Progenitor cell of endocrine pancreas (in vitro differentiated cells): ENCODE measurements around the gene CTH. TPM values are rescaled to one million over a fixed set of nuclear protein-coding genes. Genes with fewer than 3 reads are reported as not detected.

Experiments used
- DNase-seq: peaks from one replicate; pipeline ENCODE4 v3.0.0; 2021; ENCODE audit warnings: low spot score; ENCODE audit not compliant: unreplicated experiment
- H3K27ac Mint-ChIP-seq: 2 replicates; pipeline ENCODE4 v1.8.0; 2021; ENCODE audit warnings: mild to moderate bottlenecking, moderate library complexity, mixed read lengths
- H3K27me3 Mint-ChIP-seq: 2 replicates; pipeline ENCODE4 v1.8.0; 2021; ENCODE audit warnings: mixed read lengths
- H3K36me3 Mint-ChIP-seq: 2 replicates; pipeline ENCODE4 v1.8.0; 2022; ENCODE audit warnings: mixed read lengths; ENCODE audit not compliant: insufficient read depth
- H3K4me1 Mint-ChIP-seq: 2 replicates; pipeline ENCODE4 v1.8.0; 2021; ENCODE audit warnings: low read depth, mixed read lengths
- H3K4me3 Mint-ChIP-seq: 2 replicates; pipeline ENCODE4 v1.8.0; 2021; ENCODE audit warnings: low read depth, mild to moderate bottlenecking, moderate library complexity, mixed read lengths
- H3K9me3 Mint-ChIP-seq: 2 replicates; pipeline ENCODE4 v1.8.0; 2021; ENCODE audit warnings: low read depth, mixed read lengths
- total RNA-seq: library from RNA; stranded (reverse); gene quantifications from 2 replicates; pipeline ENCODE4 v1.2.1, GENCODE V29; 2021
- TF ChIP-seq, protein P1 (sequence below): fragments of 200-600 bp; sonication (generic); IDR thresholded peaks from one replicate; pipeline ENCODE4 v1.5.0; 2021; ENCODE audit warnings: antibody characterized with exemption, mild to moderate bottlenecking; ENCODE audit not compliant: unreplicated experiment

Gene CTH
- total RNA-seq, 1 donor from 2014 or later, result 17.3 TPM

DNA sequence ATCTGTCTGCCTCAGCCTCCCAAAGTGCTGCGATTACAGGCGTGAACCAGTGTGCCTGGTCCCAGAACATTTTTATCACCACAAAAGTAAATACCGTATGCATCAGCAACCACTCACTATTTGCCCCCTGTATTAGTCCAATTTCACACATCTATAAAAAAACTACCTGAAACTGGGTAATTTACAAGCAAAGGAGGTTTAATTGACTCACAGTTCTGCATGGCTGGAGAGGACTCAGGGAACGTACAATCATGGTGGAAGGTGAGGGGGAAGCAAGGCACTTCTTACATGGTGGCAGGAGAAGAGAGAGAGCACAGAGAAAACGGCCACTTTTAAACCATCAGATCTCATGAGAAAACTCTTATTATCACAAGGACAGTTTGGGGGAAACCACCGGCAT is 25.6 kb upstream of the CTH start:
- no peaks in the 10 kb centered on the region for H3K36me3 Mint-ChIP-seq
- no peak overlapping the region for H3K27ac Mint-ChIP-seq
- no peak overlapping the region for H3K4me3 Mint-ChIP-seq
- TF ChIP-seq, protein P1, sequence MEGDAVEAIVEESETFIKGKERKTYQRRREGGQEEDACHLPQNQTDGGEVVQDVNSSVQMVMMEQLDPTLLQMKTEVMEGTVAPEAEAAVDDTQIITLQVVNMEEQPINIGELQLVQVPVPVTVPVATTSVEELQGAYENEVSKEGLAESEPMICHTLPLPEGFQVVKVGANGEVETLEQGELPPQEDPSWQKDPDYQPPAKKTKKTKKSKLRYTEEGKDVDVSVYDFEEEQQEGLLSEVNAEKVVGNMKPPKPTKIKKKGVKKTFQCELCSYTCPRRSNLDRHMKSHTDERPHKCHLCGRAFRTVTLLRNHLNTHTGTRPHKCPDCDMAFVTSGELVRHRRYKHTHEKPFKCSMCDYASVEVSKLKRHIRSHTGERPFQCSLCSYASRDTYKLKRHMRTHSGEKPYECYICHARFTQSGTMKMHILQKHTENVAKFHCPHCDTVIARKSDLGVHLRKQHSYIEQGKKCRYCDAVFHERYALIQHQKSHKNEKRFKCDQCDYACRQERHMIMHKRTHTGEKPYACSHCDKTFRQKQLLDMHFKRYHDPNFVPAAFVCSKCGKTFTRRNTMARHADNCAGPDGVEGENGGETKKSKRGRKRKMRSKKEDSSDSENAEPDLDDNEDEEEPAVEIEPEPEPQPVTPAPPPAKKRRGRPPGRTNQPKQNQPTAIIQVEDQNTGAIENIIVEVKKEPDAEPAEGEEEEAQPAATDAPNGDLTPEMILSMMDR, result no peak
- no peaks in the 10 kb centered on the region for H3K27me3 Mint-ChIP-seq
- no peaks in the 10 kb centered on the region for H3K9me3 Mint-ChIP-seq
- no peak for DNase-seq
- H3K4me1 Mint-ChIP-seq, result no peaks in the 10 kb centered on the region

GRCh38 chr1:70386121-70386520 is 24.9 kb upstream of the CTH start:
- Mint-ChIP-seq H3K27me3 (no peaks in the 10 kb centered on the region), H3K9me3 (no peaks in the 10 kb centered on the region), H3K4me3 (no peak overlapping the region), H3K36me3 (no peaks in the 10 kb centered on the region), H3K27ac (no peak overlapping the region), H3K4me1 (no peaks in the 10 kb centered on the region)
- DNase-seq, result no peak
- TF ChIP-seq, protein P1, result no peak

- H3K9me3 Mint-ChIP-seq, result no peaks in the 10 kb centered on the region
- TF ChIP-seq, protein P1, result no peak
These were observed 23.6 kb upstream of the CTH start for GRCh38 chr1:70387507-70387906.

DNA sequence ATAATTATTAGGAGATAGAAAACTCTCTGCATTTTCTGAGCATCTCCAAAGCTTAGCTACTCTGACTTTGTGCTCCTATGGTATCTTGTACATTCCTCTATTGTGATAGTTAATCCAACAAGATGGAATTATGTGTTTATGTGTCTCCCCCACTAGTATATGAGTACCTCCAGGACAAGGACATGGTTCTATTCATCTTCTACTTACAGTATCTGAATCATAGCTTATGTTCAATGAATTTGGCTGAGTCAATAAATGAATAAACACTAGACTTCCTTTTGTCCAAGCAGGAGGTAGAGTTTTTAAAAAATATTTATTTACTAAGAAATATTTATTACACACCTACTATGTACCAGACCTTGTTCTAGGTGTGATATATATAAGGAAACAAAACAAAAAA is 18.4 kb upstream of the CTH start:
- Mint-ChIP-seq H3K4me3 (no peak overlapping the region), H3K4me1 (no peaks in the 10 kb centered on the region), H3K9me3 (peaks cover 3% of the 10 kb centered on the region), H3K27me3 (no peaks in the 10 kb centered on the region), H3K27ac (no peak overlapping the region), H3K36me3 (no peaks in the 10 kb centered on the region)
- TF ChIP-seq, protein P1, result no peak
- DNase-seq, result no peak

More at GRCh38 chr1:70387507-70387906, 23.6 kb upstream of the CTH start:
- H3K4me1 Mint-ChIP-seq, result no peaks in the 10 kb centered on the region
- no peaks in the 10 kb centered on the region for H3K27me3 Mint-ChIP-seq
- DNase-seq, result no peak
- no peak overlapping the region for H3K4me3 Mint-ChIP-seq
- no peak overlapping the region for H3K27ac Mint-ChIP-seq
- no peaks in the 10 kb centered on the region for H3K36me3 Mint-ChIP-seq

GRCh38 chr1:70396607-70397006 is 14.5 kb upstream of the CTH start:
- peaks cover 3% of the 10 kb centered on the region for H3K9me3 Mint-ChIP-seq
- no peaks in the 10 kb centered on the region for H3K36me3 Mint-ChIP-seq
- H3K4me3 Mint-ChIP-seq, result no peak overlapping the region
- TF ChIP-seq, protein P1, result no peak
- no peak for DNase-seq
- peaks cover 3% of the 10 kb centered on the region for H3K27me3 Mint-ChIP-seq
- no peaks in the 10 kb centered on the region for H3K4me1 Mint-ChIP-seq
- H3K27ac Mint-ChIP-seq, result no peak overlapping the region
